ENCODE data around the gene ZNF562. TPM values are rescaled to one million over a fixed set of nuclear protein-coding genes. Genes with fewer than 3 reads are reported as not detected.
"Not testable (repeated sequence)": the region's sequence is repeated elsewhere in the genome, so short reads cannot be mapped to it uniquely, and the experiment has no call there.

ZNF562 gene
- total RNA-seq (10 to 100 TPM; 10.7 to 13.8 TPM), total RNA-seq (27.9 to 64.0 reads per million in 2 donors)

DNA sequence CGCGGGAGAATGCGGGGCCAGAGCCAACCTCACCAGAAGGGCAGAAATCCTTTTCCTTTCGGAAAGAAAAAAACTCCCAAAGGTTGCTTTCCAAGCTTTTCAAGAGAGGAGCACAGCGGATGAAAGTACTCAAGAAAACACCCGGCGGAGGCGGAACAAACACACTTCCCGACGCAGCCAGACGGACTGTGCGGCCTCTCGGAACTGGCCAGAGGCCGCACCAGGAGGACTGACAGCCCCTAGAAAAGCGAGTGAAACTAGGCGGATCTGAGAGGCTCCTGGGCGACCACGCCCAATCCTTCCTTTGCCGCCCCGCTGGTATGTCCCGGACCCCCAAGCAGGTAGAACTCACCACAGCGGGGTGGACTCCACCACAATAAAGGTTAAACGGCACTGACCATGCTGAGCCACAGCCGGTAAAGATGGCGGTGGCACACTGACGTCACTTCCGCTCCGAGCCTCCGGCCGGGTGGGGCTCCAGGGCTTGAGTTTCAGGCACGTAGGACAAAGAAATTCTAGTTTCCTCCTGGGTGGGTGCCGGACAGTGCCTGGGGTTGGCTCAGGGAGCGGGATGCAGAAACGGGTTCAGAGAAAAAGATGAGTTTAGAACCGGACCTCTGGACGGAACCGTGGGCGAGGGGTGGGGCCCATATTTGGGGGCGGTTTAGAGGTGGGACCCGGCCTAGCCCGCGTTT is at the start of gene ZNF562:
TSS of gene ZNF562 (minus strand) at position 438 of the 695 bp plus-strand sequence. CDS start 14,356 bp downstream, outside the sequence.
- DNase-seq (peak; percentile 50 to 64 (median 52)), ATAC-seq (peak; percentile 89)
- no peaks in the 10 kb centered on the region for H3K27me3 Mint-ChIP-seq
- H3K9me3 ChIP-seq (ENCODE audit: control insufficient read depth, low read length, poor library complexity, severe bottlenecking), result no peaks in the 10 kb centered on the region
- peak within 1 kb of the TSS; percentile 92 for H3K4me3 Mint-ChIP-seq
- H3K36me3 Mint-ChIP-seq (ENCODE audit: low read depth), result peaks cover 3% of the 10 kb centered on the region
- H3K27ac Mint-ChIP-seq, result peak within 1 kb of the TSS; percentile 92
- peaks cover 5% of the 10 kb centered on the region for H3K4me1 Mint-ChIP-seq

DNA sequence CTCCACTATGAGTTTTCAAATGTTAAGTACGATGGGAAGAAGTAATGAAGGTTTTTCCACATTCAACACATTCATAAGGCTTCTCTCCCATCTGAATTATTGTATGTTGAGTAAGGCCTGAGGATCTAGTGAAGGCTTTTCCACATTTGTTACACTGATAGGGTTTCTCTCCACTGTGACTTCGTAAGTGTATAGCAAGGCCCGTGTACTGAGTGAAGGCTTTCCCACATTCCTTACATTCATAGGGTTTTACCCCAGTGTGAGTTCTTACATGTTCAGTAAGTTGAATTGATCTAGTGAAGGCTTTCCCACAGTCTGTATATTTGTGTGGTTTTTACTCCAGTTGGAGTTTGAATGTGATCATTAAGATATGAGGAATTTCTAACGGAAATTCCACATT is 49.3 kb upstream of the ZNF562 start:
- Mint-ChIP-seq H3K27me3 (peaks cover 6% of the 10 kb centered on the region), H3K27ac (no peak overlapping the region), H3K4me3 (no peak overlapping the region), H3K4me1 (peaks cover 4% of the 10 kb centered on the region), H3K36me3 (ENCODE audit: low read depth) (no peaks in the 10 kb centered on the region)
- DNase-seq, result no peak
- no peak for ATAC-seq
- peaks cover 3% of the 10 kb centered on the region for H3K9me3 ChIP-seq (ENCODE audit: control insufficient read depth, low read length, poor library complexity, severe bottlenecking)

DNA sequence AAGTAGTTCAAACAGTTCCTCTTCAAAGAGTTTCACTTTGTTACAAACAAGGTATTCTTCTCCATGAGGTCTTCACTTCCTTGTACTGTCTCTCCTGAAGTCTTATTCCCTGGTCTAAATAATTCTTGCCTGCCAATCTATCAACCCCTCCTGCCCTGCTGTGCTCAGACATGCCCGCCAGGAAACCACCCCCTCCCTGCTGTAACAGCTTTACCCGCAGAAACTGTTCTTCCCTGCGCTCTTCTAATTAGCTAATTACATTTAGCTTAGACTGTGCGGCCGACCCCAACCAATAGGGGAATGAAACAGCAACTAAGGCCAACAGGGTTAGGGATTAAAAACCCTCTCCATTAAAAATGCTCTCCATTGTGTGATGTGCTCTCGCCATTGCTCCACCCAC is 47.0 kb upstream of the ZNF562 start:
- H3K27me3 Mint-ChIP-seq, result peaks cover 7% of the 10 kb centered on the region
- peak overlapping the region; percentile 10 for H3K4me3 Mint-ChIP-seq
- H3K4me1 Mint-ChIP-seq, result peaks cover 4% of the 10 kb centered on the region
- DNase-seq (no peak), ATAC-seq (peak; percentile 33)
- H3K27ac Mint-ChIP-seq, result no peak overlapping the region
- H3K36me3 Mint-ChIP-seq (ENCODE audit: low read depth), result peaks cover 3% of the 10 kb centered on the region
- peaks cover 3% of the 10 kb centered on the region for H3K9me3 ChIP-seq (ENCODE audit: control insufficient read depth, low read length, poor library complexity, severe bottlenecking)

DNA sequence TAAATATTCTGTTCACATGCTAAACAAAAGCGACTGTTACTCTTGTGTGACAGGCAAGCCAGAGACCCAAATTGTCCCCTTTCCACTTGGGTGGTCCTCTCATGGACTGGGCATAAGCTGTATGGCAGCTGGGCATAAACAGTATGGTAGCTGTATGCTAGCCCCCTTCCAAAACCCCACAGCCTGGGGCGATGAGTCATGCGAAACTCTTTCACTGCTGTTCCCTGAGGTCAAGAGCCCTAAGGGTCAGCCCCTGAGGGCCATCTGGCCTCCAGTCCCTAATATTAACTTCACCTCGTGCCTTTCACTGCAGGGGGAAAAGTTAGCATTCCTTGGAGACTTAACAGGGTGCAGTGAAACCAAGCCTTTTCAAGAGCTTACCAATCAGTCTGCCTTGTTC is 45.6 kb upstream of the ZNF562 start:
- H3K27ac Mint-ChIP-seq, result no peak overlapping the region
- H3K4me1 Mint-ChIP-seq, result peaks cover 4% of the 10 kb centered on the region
- peaks cover 3% of the 10 kb centered on the region for H3K36me3 Mint-ChIP-seq (ENCODE audit: low read depth)
- no peak for ATAC-seq
- H3K9me3 ChIP-seq (ENCODE audit: control insufficient read depth, low read length, poor library complexity, severe bottlenecking), result peaks cover 3% of the 10 kb centered on the region
- DNase-seq, result no peak
- no peak overlapping the region for H3K4me3 Mint-ChIP-seq
- H3K27me3 Mint-ChIP-seq, result peaks cover 7% of the 10 kb centered on the region

DNA sequence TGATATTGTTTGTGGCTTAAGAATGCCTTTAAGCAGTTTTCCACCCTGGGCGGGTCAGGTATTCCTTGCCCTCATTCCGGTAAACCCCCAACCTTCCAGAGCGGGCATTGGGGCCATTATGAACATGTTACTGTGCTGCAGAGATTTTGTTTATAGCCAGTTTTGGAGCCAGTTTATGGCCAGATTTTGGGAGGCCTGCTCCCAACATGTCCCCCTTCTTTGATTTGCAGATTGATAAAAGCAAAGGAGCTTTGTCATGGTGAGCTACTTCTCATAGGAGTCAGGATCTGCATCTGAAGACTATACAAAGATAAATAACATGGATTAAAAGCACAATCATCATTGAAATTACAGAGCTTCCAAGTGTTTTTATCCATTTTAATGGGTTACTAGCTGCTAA is 36.9 kb upstream of the ZNF562 start:
- no peak for ATAC-seq
- H3K9me3 ChIP-seq (ENCODE audit: control insufficient read depth, low read length, poor library complexity, severe bottlenecking), result no peaks in the 10 kb centered on the region
- no peak for DNase-seq
- Mint-ChIP-seq H3K36me3 (ENCODE audit: low read depth) (peaks cover 2% of the 10 kb centered on the region), H3K4me1 (no peaks in the 10 kb centered on the region), H3K4me3 (no peak overlapping the region), H3K27ac (no peak overlapping the region), H3K27me3 (no peaks in the 10 kb centered on the region)

DNA sequence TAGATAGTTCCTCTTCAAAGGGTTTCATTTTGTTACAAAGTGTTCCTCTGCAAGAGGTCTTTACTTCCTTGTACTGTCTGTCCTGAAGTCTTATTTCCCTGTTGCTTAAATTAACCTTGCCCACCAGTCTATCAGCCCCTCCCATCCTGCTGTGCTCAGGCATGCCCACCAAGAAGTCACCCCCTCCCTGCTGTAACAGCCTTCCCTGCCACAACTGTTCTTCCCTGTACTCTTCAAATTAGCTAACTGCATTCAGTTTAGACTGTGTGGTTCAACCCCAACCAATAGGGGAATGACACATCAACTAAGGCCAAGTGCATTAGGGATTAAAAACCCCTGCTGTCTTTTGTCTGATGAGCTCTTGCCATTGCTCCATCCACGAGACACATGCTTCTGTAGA is 34.4 kb upstream of the ZNF562 start:
- no peak overlapping the region for H3K4me3 Mint-ChIP-seq
- no peak overlapping the region for H3K27ac Mint-ChIP-seq
- ATAC-seq (no peak), DNase-seq (no peak)
- H3K4me1 Mint-ChIP-seq, result no peaks in the 10 kb centered on the region
- H3K9me3 ChIP-seq (ENCODE audit: control insufficient read depth, low read length, poor library complexity, severe bottlenecking), result no peaks in the 10 kb centered on the region
- H3K27me3 Mint-ChIP-seq, result no peaks in the 10 kb centered on the region
- H3K36me3 Mint-ChIP-seq (ENCODE audit: low read depth), result peaks cover 2% of the 10 kb centered on the region

DNA sequence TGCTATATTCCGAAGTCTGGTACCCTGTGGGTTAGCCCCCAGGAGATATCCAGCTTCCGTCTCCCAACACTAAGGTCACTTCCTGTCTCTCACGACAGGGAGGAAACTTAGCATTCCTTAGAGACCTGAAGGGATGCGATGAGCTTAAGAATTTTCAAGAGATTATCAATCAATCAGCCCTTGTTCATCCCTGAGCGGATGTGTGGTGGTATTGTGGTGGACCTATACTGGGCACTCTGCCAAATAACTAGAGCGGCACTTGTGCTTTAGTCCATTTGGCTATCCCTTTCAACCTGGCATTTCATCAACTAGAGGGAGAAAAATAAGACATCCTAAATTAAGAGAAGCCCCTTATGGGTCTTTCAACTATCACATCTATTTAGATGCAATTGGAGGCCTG is 30.9 kb upstream of the ZNF562 start:
- no peaks in the 10 kb centered on the region for H3K9me3 ChIP-seq (ENCODE audit: control insufficient read depth, low read length, poor library complexity, severe bottlenecking)
- H3K4me1 Mint-ChIP-seq, result peaks cover 6% of the 10 kb centered on the region
- no peak overlapping the region for H3K27ac Mint-ChIP-seq
- ATAC-seq, result no peak
- no peak overlapping the region for H3K4me3 Mint-ChIP-seq
- H3K27me3 Mint-ChIP-seq, result no peaks in the 10 kb centered on the region
- DNase-seq, result no peak
- peaks cover 5% of the 10 kb centered on the region for H3K36me3 Mint-ChIP-seq (ENCODE audit: low read depth)

DNA sequence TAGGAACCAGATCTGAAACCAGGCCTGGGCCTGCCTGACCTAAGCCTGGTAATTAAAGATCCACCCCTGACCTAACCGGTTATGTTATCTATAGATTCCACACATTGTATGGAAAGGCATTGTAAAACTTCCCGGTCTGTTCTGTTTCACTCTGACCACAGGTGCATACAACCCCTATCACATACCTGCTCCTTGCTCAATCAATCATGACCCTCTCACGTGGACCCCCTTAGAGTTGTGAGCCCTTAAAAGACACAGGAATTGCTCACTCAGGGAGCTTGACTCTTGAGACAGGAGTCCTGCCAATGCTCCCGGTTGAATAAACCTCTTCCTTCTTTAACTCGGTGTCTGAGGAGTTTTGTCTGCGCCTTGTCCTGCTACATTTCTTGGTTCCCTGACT is 27.3 kb upstream of the ZNF562 start:
- no peaks in the 10 kb centered on the region for H3K9me3 ChIP-seq (ENCODE audit: control insufficient read depth, low read length, poor library complexity, severe bottlenecking)
- no peaks in the 10 kb centered on the region for H3K27me3 Mint-ChIP-seq
- no peak overlapping the region for H3K4me3 Mint-ChIP-seq
- peaks cover 3% of the 10 kb centered on the region for H3K36me3 Mint-ChIP-seq (ENCODE audit: low read depth)
- ATAC-seq, result no peak
- DNase-seq, result no peak
- H3K27ac Mint-ChIP-seq, result no peak overlapping the region
- H3K4me1 Mint-ChIP-seq, result peaks cover 6% of the 10 kb centered on the region

DNA sequence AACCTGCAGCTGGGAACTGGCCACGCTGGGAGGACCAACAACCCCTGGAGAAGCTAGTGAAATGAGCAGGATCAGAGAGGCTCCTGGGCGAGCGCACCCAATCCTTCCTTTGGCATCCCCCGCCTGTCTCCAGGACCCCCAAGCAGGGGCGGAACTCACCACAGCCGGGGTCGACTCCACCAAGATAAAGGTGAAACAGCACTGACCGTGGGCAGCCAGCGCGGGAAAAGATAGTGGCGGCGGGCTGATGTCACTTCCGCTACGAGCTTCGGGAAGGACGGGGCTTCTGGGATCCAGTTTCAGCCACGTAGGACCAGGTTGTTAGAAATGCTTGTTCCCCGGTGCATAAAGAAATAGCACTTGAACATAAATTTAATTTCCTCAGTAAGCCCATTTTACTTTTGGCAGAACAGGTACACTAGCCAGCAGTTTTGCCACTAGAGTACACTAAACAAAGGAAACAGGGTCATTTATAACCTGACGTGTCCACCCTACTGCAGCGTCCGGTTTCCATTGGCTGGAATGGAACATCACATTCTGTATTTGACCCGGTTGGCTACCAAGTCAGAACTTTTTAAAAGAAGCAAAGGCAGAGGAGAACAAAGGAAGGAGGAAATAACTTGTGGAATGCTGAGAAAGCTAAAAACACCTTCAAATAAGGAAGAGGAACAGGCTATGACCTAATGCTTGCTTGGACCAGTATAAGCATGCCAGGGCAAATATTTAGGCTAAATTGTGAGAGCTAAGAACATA is 25.5 kb upstream of the ZNF562 start:
- Mint-ChIP-seq H3K4me3 (no peak overlapping the region), H3K4me1 (peaks cover 6% of the 10 kb centered on the region), H3K36me3 (ENCODE audit: low read depth) (peaks cover 3% of the 10 kb centered on the region), H3K27ac (no peak overlapping the region), H3K27me3 (no peaks in the 10 kb centered on the region)
- ATAC-seq (no peak), DNase-seq (no peak)
- no peaks in the 10 kb centered on the region for H3K9me3 ChIP-seq (ENCODE audit: control insufficient read depth, low read length, poor library complexity, severe bottlenecking)

DNA sequence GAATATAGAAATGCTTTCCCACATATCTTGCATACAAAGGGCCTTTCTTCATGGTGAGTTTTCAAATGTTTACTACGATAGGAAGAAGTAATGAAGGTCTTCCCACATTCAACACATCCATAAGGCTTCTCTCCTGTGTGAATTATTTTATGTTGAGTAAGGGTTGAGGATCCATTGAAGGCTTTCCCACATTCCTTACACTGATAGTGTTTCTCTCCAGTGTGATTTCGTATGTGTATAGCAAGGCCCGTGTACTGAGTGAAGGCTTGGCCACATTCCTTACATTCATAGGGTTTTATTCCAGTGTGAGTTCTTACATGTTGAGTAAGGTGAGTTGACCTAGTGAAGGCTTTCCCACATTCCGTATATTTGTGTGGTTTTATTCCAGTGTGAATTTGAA is 15.4 kb upstream of the ZNF562 start:
- H3K4me1 Mint-ChIP-seq; H3K36me3 Mint-ChIP-seq (ENCODE audit: low read depth); H3K9me3 ChIP-seq (ENCODE audit: control insufficient read depth, low read length, poor library complexity, severe bottlenecking); H3K27ac Mint-ChIP-seq; ATAC-seq; H3K4me3 Mint-ChIP-seq; H3K27me3 Mint-ChIP-seq; DNase-seq: not testable (repeated sequence)

DNA sequence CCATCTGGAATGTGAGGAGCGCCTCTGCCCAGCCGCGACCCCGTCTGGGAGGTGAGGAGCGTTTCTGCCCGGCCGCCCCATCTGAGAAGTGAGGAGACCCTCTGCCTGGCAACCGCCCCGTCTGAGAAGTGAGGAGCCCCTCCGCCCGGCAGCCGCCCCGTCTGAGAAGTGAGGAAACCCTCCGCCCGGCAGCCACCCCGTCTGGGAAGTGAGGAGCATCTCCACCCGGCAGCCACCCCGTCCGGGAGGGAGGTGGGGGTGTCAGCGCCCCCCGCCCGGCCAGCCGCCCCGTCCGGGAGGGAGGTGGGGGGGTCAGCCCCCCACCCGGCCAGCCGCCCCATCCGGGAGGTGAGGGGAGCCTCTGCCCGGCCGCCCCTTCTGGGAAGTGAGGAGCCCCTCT is 5.1 kb upstream of the ZNF562 start:
- not testable (repeated sequence) for H3K27me3 Mint-ChIP-seq; ATAC-seq; H3K27ac Mint-ChIP-seq; H3K4me3 Mint-ChIP-seq; H3K36me3 Mint-ChIP-seq (ENCODE audit: low read depth); H3K9me3 ChIP-seq (ENCODE audit: control insufficient read depth, low read length, poor library complexity, severe bottlenecking); DNase-seq; H3K4me1 Mint-ChIP-seq

DNA sequence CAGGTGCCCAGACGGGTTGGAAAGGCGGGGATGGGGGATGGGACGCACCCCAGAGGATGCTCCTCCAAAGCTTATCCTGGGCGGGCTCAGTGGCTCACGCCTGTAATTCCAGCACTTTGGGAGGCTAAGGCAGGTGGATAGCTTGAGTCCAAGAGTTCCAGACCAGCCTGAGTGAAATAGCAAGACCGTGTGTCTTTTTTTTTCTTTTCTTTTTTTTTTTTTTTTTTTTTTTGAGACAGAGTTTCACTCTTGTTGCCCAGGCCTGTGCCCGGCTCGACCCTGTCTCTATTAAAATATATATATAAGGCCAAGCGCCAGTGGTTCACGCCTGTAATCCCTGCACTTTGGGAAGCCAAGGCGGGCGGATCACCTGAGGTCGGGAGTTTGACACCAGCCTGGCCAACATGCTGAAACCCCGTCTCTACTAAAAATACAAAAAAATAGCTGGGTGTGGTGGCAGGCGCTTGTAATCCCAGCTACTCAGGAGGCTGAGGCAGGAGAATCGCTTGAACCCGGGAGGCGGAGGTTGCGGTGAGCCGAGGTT is 530 bp upstream of the ZNF562 start:
- peak overlapping the region; percentile 92 for H3K4me3 Mint-ChIP-seq
- H3K27ac Mint-ChIP-seq, result peak overlapping the region; percentile 92
- H3K9me3 ChIP-seq (ENCODE audit: control insufficient read depth, low read length, poor library complexity, severe bottlenecking); DNase-seq; H3K36me3 Mint-ChIP-seq (ENCODE audit: low read depth); H3K27me3 Mint-ChIP-seq; ATAC-seq; H3K4me1 Mint-ChIP-seq: not testable (repeated sequence)

DNA sequence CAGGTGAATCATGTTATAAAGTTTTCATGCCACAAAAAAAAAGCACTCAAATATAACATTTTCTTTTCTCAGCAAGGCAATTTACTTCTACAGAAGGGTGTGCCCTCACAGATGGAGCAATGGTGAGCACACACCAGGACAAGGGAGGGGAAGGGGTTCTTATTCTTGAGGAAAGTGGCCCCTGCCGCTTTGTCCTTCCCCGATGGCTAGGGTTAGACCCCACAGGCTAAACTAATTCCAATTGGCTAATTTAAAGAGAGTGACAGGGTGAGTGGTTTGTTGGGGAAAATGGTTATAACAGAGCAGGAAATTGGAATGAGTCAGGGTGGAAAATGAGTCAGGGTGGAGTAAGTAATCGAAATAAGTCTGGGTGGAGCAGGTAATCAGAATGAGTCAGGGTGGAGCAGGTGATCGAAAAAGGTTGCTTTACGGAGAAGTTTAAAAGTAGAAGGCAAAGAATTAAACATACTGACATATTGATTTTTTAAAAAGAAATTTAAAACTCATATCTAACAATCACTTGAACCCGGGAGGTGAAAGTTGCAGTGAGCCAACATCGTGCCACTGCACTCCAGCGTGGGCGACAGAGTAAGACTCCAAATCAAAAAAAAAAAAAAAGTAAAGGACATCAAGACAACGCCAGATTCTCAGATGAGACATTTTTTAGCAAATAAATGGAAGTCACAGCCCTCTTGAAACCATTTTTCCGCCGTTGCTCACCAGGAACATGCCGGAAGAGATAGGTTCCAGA is 813 bp downstream of the ZNF562 start:
- H3K27ac Mint-ChIP-seq, result peak overlapping the region; percentile 92
- no peaks in the 10 kb centered on the region for H3K9me3 ChIP-seq (ENCODE audit: control insufficient read depth, low read length, poor library complexity, severe bottlenecking)
- H3K4me1 Mint-ChIP-seq, result peaks cover 5% of the 10 kb centered on the region
- no peaks in the 10 kb centered on the region for H3K27me3 Mint-ChIP-seq
- DNase-seq, result no peak
- H3K36me3 Mint-ChIP-seq (ENCODE audit: low read depth), result peaks cover 4% of the 10 kb centered on the region
- no peak for ATAC-seq
- peak overlapping the region; percentile 92 for H3K4me3 Mint-ChIP-seq

Measured in T-helper 17 cell (primary cell).